Measurements from ENCODE around the gene CD151. TPM values are rescaled to one million over a fixed set of nuclear protein-coding genes. Genes with fewer than 3 reads are reported as not detected.

CD151 gene
- total RNA-seq, 1 experiment from 2014 or later, result 482 TPM

DNA sequence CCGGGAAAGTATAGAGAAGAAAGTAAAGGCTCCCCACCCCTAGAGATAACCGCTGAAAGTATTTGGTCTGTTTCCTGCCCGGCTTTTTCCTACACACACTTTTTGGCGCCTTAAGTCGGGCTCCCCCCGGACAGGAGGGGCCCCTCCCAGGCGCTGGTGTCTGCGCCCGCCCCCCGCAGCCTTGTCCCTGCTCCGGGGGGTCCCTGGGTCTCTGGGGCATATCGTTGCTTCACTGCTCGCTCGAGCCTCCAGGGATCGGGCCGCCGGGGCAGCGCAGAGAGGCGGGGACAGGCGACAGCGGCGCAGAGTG lies 6.0 kb upstream of the CD151 start:
- CTCF ChIA-PET, result no interaction called here
- Mint-ChIP-seq H3K36me3 (ENCODE audit: insufficient read depth, unreplicated experiment) (peaks cover 88% of the 10 kb centered on the region), H3K27ac (ENCODE audit: unreplicated experiment) (no peak overlapping the region), H3K4me3 (ENCODE audit: low read depth, unreplicated experiment) (peak overlapping the region; percentile 78), H3K9me3 (ENCODE audit: low read depth, unreplicated experiment) (no peaks in the 10 kb centered on the region), H3K4me1 (ENCODE audit: low read depth, unreplicated experiment) (peaks cover 45% of the 10 kb centered on the region), H3K27me3 (ENCODE audit: unreplicated experiment) (no peaks in the 10 kb centered on the region)
- no TSS peak for BruUV-seq (replicated peaks)
- TF ChIP-seq, protein P1, sequence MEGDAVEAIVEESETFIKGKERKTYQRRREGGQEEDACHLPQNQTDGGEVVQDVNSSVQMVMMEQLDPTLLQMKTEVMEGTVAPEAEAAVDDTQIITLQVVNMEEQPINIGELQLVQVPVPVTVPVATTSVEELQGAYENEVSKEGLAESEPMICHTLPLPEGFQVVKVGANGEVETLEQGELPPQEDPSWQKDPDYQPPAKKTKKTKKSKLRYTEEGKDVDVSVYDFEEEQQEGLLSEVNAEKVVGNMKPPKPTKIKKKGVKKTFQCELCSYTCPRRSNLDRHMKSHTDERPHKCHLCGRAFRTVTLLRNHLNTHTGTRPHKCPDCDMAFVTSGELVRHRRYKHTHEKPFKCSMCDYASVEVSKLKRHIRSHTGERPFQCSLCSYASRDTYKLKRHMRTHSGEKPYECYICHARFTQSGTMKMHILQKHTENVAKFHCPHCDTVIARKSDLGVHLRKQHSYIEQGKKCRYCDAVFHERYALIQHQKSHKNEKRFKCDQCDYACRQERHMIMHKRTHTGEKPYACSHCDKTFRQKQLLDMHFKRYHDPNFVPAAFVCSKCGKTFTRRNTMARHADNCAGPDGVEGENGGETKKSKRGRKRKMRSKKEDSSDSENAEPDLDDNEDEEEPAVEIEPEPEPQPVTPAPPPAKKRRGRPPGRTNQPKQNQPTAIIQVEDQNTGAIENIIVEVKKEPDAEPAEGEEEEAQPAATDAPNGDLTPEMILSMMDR (IDR thresholded peaks at IDR 0.05; ENCODE audit: unreplicated experiment), result no peak
- intact Hi-C loops (cut with micrococcal nuclease; ENCODE audit: unreplicated experiment), result no loop called here
- no peak for DNase-seq

GRCh38 chr11:827146-827896 lies 5.4 kb upstream of the CD151 start:
- Mint-ChIP-seq H3K27ac (ENCODE audit: unreplicated experiment) (peak overlapping the region; percentile 75), H3K36me3 (ENCODE audit: insufficient read depth, unreplicated experiment) (peaks cover 88% of the 10 kb centered on the region), H3K4me1 (ENCODE audit: low read depth, unreplicated experiment) (peaks cover 44% of the 10 kb centered on the region), H3K27me3 (ENCODE audit: unreplicated experiment) (no peaks in the 10 kb centered on the region), H3K4me3 (ENCODE audit: low read depth, unreplicated experiment) (peak overlapping the region; percentile 78), H3K9me3 (ENCODE audit: low read depth, unreplicated experiment) (no peaks in the 10 kb centered on the region)
- CTCF ChIA-PET, result interaction anchor here (0.9 kb wide), 1 partner anchor 19 kb away, joined by 3 read pairs; no protein-coding TSS in a partner anchor
- intact Hi-C loops (cut with micrococcal nuclease; ENCODE audit: unreplicated experiment), result no loop called here
- DNase-seq, result peak; percentile 71
- TF ChIP-seq, protein P1 (IDR thresholded peaks at IDR 0.05; ENCODE audit: unreplicated experiment), result no peak
- BruUV-seq (replicated peaks), result no TSS peak

DNA sequence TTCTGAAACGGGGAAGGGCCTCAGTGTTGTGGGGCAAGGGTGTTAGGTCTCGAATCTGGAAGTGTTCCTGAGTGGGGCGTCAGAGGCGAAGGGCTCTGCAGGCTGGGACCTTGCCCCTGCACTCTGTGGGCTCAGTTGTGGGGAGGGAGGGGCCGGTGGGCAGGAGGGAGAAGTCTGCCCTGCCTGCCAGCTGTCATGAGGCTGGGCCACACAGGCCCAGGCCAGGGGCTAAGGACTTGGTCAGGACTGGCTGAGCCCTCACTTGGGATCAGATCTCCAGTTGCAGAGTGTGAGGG lies 4.9 kb upstream of the CD151 start, which contains the start of gene CRACR2B:
TSS of gene CRACR2B (plus strand) at position 23 of the 296 bp plus-strand sequence. CDS start 689 bp downstream, outside the sequence.
- CTCF ChIA-PET, result interaction anchor here (0.9 kb wide), 1 partner anchor 19 kb away, joined by 3 read pairs; no protein-coding TSS in a partner anchor
- TF ChIP-seq, protein P1 (IDR thresholded peaks at IDR 0.05; ENCODE audit: unreplicated experiment), result no peak
- peak within 1 kb of the TSS; percentile 78 for H3K4me3 Mint-ChIP-seq (ENCODE audit: low read depth, unreplicated experiment)
- H3K9me3 Mint-ChIP-seq (ENCODE audit: low read depth, unreplicated experiment), result no peaks in the 10 kb centered on the region
- no peak for DNase-seq
- intact Hi-C loops (cut with micrococcal nuclease; ENCODE audit: unreplicated experiment), result no loop called here
- BruUV-seq (replicated peaks), result no TSS peak
- H3K36me3 Mint-ChIP-seq (ENCODE audit: insufficient read depth, unreplicated experiment), result peaks cover 88% of the 10 kb centered on the region
- peak within 1 kb of the TSS; percentile 75 for H3K27ac Mint-ChIP-seq (ENCODE audit: unreplicated experiment)
- peaks cover 45% of the 10 kb centered on the region for H3K4me1 Mint-ChIP-seq (ENCODE audit: low read depth, unreplicated experiment)
- no peaks in the 10 kb centered on the region for H3K27me3 Mint-ChIP-seq (ENCODE audit: unreplicated experiment)

DNA sequence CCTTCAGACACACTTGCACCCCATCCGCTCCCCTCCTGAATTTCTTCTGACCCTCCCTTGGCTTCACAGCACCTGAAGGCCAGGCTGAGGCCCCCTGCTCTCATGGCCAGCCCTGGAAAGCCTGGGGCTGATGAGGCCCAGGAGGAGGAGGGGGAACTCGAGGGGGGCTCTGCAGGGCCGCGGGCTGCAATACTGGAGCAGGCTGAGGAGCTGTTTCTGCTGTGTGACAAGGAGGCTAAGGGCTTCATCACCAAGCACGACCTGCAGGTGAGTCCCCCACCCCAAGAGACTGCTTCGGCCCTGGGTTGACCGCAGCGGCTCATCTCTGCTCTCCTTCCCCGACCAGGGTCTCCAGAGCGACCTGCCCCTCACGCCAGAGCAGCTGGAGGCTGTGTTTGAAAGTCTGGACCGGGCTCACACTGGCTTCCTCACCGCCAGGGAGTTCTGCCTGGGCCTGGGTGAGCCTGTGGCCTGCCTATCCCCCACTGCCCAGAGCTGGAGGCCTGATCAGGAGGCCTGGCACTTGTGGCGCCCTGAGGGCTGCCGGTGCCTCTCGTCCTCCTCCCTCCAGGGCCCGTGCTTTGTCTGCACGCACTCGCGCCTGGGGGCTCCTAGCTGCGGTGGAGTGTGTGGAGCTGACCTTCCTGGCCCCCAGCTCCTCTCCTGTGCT lies 4.1 kb upstream of the CD151 start:
- no TSS peak for BruUV-seq (replicated peaks)
- TF ChIP-seq, protein P1 (IDR thresholded peaks at IDR 0.05; ENCODE audit: unreplicated experiment), result no peak
- Mint-ChIP-seq H3K27me3 (ENCODE audit: unreplicated experiment) (no peaks in the 10 kb centered on the region), H3K27ac (ENCODE audit: unreplicated experiment) (peak overlapping the region; percentile 75), H3K36me3 (ENCODE audit: insufficient read depth, unreplicated experiment) (peaks cover 87% of the 10 kb centered on the region), H3K4me1 (ENCODE audit: low read depth, unreplicated experiment) (peaks cover 45% of the 10 kb centered on the region), H3K9me3 (ENCODE audit: low read depth, unreplicated experiment) (no peaks in the 10 kb centered on the region), H3K4me3 (ENCODE audit: low read depth, unreplicated experiment) (peak overlapping the region; percentile 78)
- CTCF ChIA-PET, result no interaction called here
- DNase-seq, result no peak
- intact Hi-C loops (cut with micrococcal nuclease; ENCODE audit: unreplicated experiment), result no loop called here
